HG02610 (cell line): ENCODE data around the gene TK1.

Source experiments
- ATAC-seq: cut with Tn5 transposase; IDR thresholded peaks from one replicate; pipeline ENCODE4 v1.9.1; 2021; ENCODE audit warnings: mild to moderate bottlenecking, moderate library complexity; ENCODE audit not compliant: unreplicated experiment

Gene TK1

GRCh38 chr17:78135858-78136500, 50.9 kb downstream of the TK1 start:
- no peak for ATAC-seq

- no peak for ATAC-seq
These were observed 51.9 kb downstream of the TK1 start for GRCh38 chr17:78134899-78135385.

- no peak for ATAC-seq
These were observed 52.6 kb downstream of the TK1 start for GRCh38 chr17:78133971-78134898.

GRCh38 chr17:78133179-78133951, 53.5 kb downstream of the TK1 start:
- no peak for ATAC-seq

GRCh38 chr17:78132767-78133178, 54.1 kb downstream of the TK1 start:
- ATAC-seq, result no peak

GRCh38 chr17:78132084-78132676, 54.7 kb downstream of the TK1 start:
- no peak for ATAC-seq

GRCh38 chr17:78131172-78132083, 55.4 kb downstream of the TK1 start:
- no peak for ATAC-seq

GRCh38 chr17:78130437-78131101, 56.3 kb downstream of the TK1 start, which contains the start of gene TMC8:
TSS of gene TMC8 (plus strand) at chr17:78130771. CDS start at chr17:78131589, 818 bp downstream.
- no peak for ATAC-seq

- ATAC-seq, result no peak
These were observed 56.8 kb downstream of the TK1 start for GRCh38 chr17:78130090-78130436.

GRCh38 chr17:78129351-78130089, 57.3 kb downstream of the TK1 start:
- no peak for ATAC-seq

- no peak for ATAC-seq
These were observed 58.1 kb downstream of the TK1 start, which contains the start of gene TMC6 for GRCh38 chr17:78128551-78129350. TSS of gene TMC6 (minus strand) at chr17:78128755. CDS start at chr17:78126832, 1,923 bp downstream.

GRCh38 chr17:78127888-78128550, 58.8 kb downstream of the TK1 start:
- no peak for ATAC-seq

- no peak for ATAC-seq
These were observed 59.5 kb downstream of the TK1 start for GRCh38 chr17:78127239-78127887.

- ATAC-seq, result no peak
These were observed 60.0 kb downstream of the TK1 start for GRCh38 chr17:78126895-78127238.

GRCh38 chr17:78125976-78126894, 60.6 kb downstream of the TK1 start:
- ATAC-seq, result no peak
